GM18508 (cell line): Measurements from ENCODE around the gene PRICKLE2.

Experiments used
- ATAC-seq: cut with Tn5 transposase; IDR thresholded peaks from one replicate; pipeline ENCODE4 v1.9.1; 2021; ENCODE audit warnings: moderate number of reproducible peaks; ENCODE audit not compliant: insufficient read depth, unreplicated experiment

The PRICKLE2 gene

DNA sequence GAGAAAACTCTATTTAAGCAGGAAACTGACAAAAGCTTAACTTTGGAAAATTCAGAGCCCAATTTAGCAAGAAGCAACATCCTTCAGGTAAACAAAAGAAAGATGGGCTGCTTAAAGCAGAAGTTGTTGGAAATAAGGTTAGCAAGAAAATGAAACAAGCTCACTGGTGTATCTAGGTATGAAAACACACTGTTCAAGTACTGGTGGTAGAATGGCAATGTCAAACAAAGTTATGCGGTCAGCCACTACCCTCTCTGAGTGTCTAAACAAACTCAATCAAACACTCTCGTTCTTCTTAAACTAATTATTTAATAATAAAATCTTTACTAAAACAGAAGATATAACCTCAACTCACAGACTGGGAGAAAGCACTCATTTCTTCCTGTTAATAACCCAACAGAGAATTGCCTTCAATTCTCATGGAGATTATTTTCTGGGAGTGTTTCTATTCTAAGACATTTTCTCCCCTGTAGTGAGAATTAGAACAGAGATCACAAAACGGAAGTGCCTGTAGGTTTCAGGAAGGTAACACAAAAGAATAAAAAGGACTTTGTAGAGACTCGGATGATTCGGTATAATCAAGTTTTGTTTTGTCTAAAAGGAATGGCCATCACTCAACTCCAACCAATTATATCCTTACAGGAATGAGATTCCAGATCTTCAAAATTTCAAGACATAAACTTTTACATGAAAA is 28.9 kb downstream of the PRICKLE2 start:
- ATAC-seq = no peak

DNA sequence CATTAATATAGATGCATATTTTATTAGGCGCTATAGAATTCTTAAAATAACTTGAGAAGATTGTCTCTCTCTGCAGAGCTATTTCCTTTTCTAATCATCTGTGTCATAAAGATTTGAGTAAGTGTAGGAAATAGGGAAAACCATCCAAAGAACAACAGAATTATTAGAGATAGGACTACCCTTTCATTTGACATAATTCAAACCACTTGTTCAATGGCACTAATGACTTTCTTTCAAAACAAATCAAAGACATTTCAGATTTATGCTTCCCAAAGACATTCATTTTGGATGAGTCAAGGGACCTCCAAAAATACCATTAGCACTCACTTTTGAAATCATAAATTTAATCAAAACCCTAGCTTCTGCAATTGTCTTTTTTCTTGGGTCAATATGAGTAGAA is 29.5 kb downstream of the PRICKLE2 start:
- no peak for ATAC-seq

GRCh38 chr3:64191822-64192221 is 33.4 kb downstream of the PRICKLE2 start:
- no peak for ATAC-seq

- no peak for ATAC-seq
These were observed 34.5 kb downstream of the PRICKLE2 start for GRCh38 chr3:64190517-64191515.

DNA sequence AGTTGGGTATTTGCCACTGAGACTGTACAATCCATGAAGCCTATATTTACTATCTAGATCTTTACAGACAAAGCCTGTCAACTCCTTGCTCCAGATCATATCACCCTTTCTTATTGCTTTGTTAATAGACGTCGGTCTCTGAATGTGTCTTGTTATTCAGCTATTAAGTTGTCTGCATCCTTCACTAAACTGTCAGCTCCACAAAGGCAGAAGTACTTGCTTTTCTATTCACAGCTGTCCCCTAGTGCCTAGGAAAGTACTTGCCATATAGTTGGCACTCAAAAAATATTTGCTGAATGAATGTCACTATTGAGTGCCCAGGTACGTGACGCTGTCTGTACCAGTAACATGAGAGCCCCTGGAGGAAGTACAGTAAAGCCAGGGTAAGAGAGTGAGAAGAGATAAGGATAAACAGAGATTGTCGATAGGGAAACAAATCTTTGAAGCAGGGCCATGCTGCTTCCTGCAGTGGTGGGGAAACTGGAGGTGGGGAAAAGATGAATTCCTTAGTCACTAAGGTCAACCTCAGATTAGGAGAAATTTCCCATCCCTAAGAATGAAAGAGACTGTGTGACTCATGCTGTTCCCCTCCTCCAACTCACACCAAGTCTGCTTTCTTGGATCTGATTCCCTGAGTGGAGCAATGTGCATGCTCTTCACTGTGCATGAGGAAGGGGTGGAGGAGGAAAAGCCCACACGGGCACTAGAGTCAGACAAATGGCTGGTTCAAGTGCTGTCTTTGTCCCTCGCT is 36.3 kb downstream of the PRICKLE2 start:
- ATAC-seq = no peak

DNA sequence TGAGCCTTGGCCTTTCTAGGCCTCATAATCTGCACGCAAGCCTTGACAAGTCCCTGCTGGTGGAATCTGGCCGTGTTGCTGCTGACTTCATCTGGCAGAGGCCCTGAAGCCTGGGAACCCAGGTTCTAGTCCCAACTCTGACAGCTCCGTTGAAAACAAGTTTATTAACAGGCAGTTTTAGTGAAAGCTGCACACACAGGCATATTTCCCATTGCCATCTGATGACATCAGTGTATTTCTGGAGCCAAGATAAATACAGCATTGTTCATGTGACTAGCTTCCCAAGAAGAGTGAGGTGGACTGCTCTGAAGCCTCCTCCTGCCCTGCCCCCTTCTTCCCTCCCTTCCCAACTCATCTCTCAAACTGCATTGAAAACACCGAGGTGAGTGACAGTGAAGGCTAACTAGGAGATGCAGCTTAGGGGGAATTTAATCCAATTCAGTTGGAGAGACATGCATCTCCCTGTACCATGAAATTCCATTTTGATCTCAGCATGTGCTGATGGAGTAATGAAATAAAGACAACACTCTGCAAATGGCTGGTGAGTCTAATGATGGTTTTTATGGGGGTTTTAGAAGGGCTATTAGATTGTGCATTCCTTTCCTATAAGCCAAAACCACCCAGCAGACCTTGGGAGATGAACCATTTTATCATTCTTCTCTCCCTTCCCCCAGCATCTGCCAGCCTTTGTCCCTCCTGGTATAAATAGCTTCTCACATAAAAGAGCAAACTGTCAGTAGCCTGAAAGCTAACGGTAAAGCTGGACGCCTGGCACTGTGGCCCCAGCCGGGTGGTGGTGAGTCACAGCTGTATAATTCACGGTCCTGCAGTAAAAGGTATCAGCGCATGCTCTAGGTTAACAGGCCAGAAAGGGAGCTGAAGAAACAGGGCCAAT is 38.0 kb downstream of the PRICKLE2 start:
- no peak for ATAC-seq

GRCh38 chr3:64186667-64187064 is 38.6 kb downstream of the PRICKLE2 start:
- ATAC-seq = no peak

- ATAC-seq = no peak
These were observed 39.8 kb downstream of the PRICKLE2 start for GRCh38 chr3:64185436-64185835.

- ATAC-seq = no peak
These were observed 40.6 kb downstream of the PRICKLE2 start for GRCh38 chr3:64184621-64185020.

GRCh38 chr3:64179860-64180259 is 45.4 kb downstream of the PRICKLE2 start:
- no peak for ATAC-seq

- no peak for ATAC-seq
These were observed 46.0 kb downstream of the PRICKLE2 start for GRCh38 chr3:64179249-64179648.

GRCh38 chr3:64178419-64178818 is 46.8 kb downstream of the PRICKLE2 start:
- no peak for ATAC-seq

DNA sequence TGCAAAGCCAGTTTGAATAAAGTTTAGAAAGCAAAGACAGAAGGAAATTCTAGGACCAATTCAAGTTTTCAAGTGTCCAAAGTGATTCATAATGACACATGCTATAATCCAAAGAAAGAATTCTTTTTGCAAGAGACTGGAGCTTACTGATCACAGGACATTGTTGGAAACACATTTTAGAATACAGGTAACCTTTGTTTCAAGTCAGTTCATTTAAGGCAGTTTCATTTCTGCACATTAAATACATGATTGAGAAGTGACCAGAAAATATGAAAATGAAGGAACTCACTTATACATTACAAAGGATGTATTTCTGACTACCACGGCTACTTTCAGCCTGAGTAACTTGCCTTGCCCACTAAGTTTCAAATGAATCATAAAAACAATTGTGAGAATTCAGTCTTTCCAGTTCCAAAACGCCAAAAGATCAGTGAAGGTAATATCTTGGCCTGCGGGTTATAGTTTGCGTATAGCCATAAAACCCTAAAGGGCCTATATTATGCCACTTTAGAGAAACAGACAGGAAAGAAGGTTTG is 48.7 kb downstream of the PRICKLE2 start:
- ATAC-seq = no peak

DNA sequence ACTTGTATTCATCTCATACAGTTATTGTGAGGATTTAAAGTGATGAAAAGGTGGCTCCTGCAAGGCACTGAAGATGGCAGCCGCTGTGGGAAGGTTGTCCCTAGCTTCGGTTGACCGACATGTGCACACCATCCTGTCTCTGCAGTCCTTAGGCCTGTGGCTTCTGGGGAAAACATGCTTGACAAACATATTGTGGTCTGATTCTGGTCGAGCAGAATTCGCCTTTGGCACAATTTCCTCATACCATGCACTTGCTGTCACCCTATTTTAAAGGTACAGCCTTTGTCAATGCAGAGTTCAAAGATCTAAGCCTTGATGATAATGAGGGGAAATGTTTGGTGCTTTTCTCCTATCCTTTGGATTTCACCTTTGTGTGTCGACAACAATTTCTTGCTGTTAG is 50.9 kb downstream of the PRICKLE2 start:
- ATAC-seq = no peak

DNA sequence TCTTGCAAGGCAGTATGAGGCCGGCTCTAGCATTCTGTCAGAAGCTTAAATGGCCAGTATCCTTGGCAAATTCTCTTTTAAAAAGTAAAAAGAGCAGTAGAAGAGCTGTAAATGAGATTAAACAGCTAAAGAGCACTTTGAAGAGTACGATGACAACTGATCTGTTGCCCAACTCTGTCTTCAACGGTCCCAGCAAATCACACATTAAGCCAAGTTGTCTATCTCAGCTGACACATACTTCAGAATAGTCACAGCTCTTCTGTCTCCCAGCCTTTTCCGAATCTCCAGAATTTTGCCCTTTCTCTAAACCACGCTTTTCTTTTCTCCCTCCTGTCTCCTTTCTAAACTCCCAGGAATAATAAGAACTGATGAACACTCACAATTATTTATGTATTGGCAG is 51.7 kb downstream of the PRICKLE2 start:
- no peak for ATAC-seq

DNA sequence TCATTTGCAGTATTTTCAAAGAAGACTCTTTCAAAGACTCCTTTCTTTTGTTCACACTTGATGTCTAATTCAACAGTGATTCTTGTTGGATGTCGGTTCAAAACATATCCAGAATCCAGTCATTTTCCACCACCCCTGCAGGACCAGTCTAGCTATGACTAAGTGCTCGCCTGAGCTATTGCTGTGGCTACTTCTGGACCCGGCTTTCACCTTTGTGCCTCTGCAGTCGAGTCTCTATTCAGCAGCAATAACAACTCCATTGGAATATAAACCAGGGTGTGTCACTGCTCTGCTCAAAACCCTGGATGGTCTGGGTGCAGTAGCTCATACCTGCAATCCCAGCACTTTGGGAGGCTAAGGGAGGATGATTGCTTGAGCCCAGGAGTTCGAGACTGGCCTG is 55.0 kb downstream of the PRICKLE2 start:
- no peak for ATAC-seq

DNA sequence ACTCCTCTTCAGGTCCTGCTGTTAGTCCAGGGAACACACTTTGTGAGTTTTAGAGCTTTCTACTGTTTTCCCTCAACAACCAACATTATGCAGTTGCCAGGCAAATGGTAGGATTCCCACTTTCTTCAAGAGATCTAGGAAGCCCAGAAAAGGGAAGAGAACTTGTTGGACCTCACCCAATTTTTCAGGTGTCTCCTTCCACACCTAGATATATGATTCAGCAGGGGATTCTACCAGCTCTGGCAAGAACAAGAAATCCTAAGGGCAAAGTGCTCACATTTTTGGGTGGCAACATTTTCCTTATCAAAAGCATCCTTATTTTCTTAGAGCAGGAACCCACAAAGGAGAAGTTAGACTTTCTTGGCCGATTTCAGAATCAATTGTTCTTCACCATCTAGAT is 57.4 kb downstream of the PRICKLE2 start:
- ATAC-seq = no peak

- ATAC-seq = no peak
These were observed 57.9 kb downstream of the PRICKLE2 start for GRCh38 chr3:64167351-64167750.

DNA sequence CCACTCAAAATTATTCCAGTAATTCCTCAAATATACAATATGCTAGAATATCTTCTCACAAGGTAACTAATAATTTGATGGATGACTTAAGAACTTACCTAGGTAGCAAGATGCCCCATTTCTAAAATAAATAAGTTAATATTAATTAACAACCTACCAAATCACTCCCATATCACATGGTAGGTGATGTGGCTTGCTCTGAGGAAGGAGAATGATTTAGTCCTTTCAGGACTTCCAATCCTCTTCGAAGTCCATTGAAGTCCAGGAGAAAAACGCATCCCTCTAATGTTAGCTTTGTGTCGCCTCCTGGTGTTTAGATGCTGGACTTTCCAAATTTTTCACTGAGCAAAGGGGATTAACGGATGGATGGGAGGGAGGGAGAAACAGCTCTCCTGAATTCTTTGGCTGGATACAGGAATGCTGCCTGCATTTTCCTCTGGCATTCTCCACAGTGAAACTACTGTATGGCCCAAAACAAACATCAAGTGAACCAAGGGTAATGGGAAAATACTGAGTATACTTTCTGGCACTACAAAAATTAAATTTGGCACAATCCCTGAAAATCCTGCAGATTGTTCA is 58.6 kb downstream of the PRICKLE2 start:
- ATAC-seq = no peak
